CD14-positive monocyte (primary cell): Measurements from ENCODE around the gene ABCB8. TPM values are rescaled to one million over a fixed set of nuclear protein-coding genes. Genes with fewer than 3 reads are reported as not detected.

Experiments
- DNase-seq, 3 donors: peaks; one replicate each; pipeline ENCODE4 v3.0.0-alpha.2; 2011 to 2022
- H2AFZ ChIP-seq: 2 replicates; pipeline ENCODE4 v1.6.0; 2012; ENCODE audit warnings: mild to moderate bottlenecking, low read depth, low read length, inconsistent platforms; ENCODE audit not compliant: insufficient read depth, poor library complexity, severe bottlenecking
- H3K27ac ChIP-seq, 2 donors: 1 replicate in 1 of 2; 2 replicates in 1 of 2; pipeline ENCODE4 v1.5.1; 2012 to 2013; ENCODE audit warnings: low read length in 2 of 2, control low read depth in 1 of 2, inconsistent platforms in 1 of 2, low read depth in 1 of 2, mild to moderate bottlenecking in 1 of 2
- H3K27me3 ChIP-seq, 2 donors: one replicate each; pipeline versions ENCODE4 v1.6.0 to v1.6.1; 2011 to 2013; ENCODE audit warnings: low read length in 2 of 2; ENCODE audit not compliant: control insufficient read depth in 2 of 2, insufficient read depth in 2 of 2
- H3K36me3 ChIP-seq, 2 donors: replicated peaks in 1 of 2; 1 replicate in 1 of 2; 2 replicates in 1 of 2; pipeline versions ENCODE4 v1.5.1 to v1.6.1; 2012 to 2013; ENCODE audit warnings: low read length in 2 of 2, control low read depth in 1 of 2, inconsistent platforms in 1 of 2, mild to moderate bottlenecking in 1 of 2; ENCODE audit not compliant: insufficient read depth in 2 of 2, control insufficient read depth in 1 of 2
- H3K4me1 ChIP-seq, 2 donors: 1 replicate in 1 of 2; 2 replicates in 1 of 2; pipeline versions ENCODE4 v1.5.1 to v1.6.1; 2012 to 2013; ENCODE audit warnings: low read length in 2 of 2, control low read depth in 1 of 2, inconsistent platforms in 1 of 2, mild to moderate bottlenecking in 1 of 2, moderate library complexity in 1 of 2; ENCODE audit not compliant: insufficient read depth in 2 of 2, control insufficient read depth in 1 of 2
- H3K4me2 ChIP-seq: replicated peaks from 2 replicates; pipeline ENCODE3; 2012; ENCODE audit warnings: low read length, moderate library complexity, mild to moderate bottlenecking; ENCODE audit not compliant: poor library complexity, severe bottlenecking; ENCODE audit errors: extremely low read depth
- H3K4me3 ChIP-seq, 3 experiments: fragments of 200-600 bp in 1 of 3; sonication (generic) in 1 of 3; replicated peaks in 1 of 3; 1 replicate in 2 of 3; 2 replicates in 1 of 3; pipeline ENCODE4 v1.5.1; 2011 to 2013; ENCODE audit warnings: low read length in 3 of 3, mild to moderate bottlenecking in 3 of 3, control low read depth in 2 of 3, low read depth in 2 of 3, inconsistent platforms in 1 of 3, moderate library complexity in 1 of 3
- H3K79me2 ChIP-seq: 2 replicates; pipeline ENCODE4 v1.6.0; 2012; ENCODE audit warnings: mild to moderate bottlenecking, control low read depth, inconsistent platforms, low read length, moderate library complexity; ENCODE audit not compliant: insufficient read depth
- H3K9ac ChIP-seq: 2 replicates; pipeline ENCODE4 v1.6.0; 2017; ENCODE audit warnings: low read length, mild to moderate bottlenecking; ENCODE audit not compliant: insufficient read depth, poor library complexity, severe bottlenecking
- H3K9me3 ChIP-seq, 2 donors: replicated peaks in 1 of 2; 1 replicate in 1 of 2; 2 replicates in 1 of 2; pipeline versions ENCODE4 v1.5.1 to v1.6.1; 2012 to 2013; ENCODE audit warnings: low read length in 2 of 2, control low read depth in 1 of 2; ENCODE audit not compliant: control insufficient read depth in 1 of 2, insufficient read depth in 1 of 2
- H4K20me1 ChIP-seq: 2 replicates; pipeline ENCODE4 v1.6.0; 2012; ENCODE audit warnings: mild to moderate bottlenecking, low read length, control low read depth, moderate library complexity; ENCODE audit not compliant: insufficient read depth
- H3K27ac Mint-ChIP-seq, 7 donors: one replicate each; pipeline ENCODE4 v1.8.0; 2020; ENCODE audit warnings: mild to moderate bottlenecking in 7 of 7, mixed read lengths in 7 of 7, moderate library complexity in 6 of 7, inconsistent platforms in 2 of 7
- H3K27me3 Mint-ChIP-seq, 3 donors: one replicate each; pipeline ENCODE4 v1.8.0; 2021 to 2022; ENCODE audit warnings: low read depth in 3 of 3, mild to moderate bottlenecking in 3 of 3, mixed read lengths in 3 of 3, moderate library complexity in 3 of 3, inconsistent platforms in 1 of 3
- H3K36me3 Mint-ChIP-seq, 2 donors: one replicate each; pipeline ENCODE4 v1.8.0; 2020; ENCODE audit warnings: mixed read lengths in 2 of 2, inconsistent platforms in 1 of 2, mild to moderate bottlenecking in 1 of 2
- H3K4me1 Mint-ChIP-seq: one replicate; pipeline ENCODE4 v1.8.0; 2020; ENCODE audit warnings: mild to moderate bottlenecking, mixed read lengths
- H3K4me3 Mint-ChIP-seq, 2 donors: one replicate each; pipeline ENCODE4 v1.8.0; 2020; ENCODE audit warnings: mild to moderate bottlenecking in 2 of 2, mixed read lengths in 2 of 2, moderate library complexity in 1 of 2
- H3K9me3 Mint-ChIP-seq, 7 donors: one replicate each; pipeline ENCODE4 v1.8.0; 2020 to 2022; ENCODE audit warnings: mixed read lengths in 7 of 7, mild to moderate bottlenecking in 6 of 7, moderate library complexity in 6 of 7, inconsistent platforms in 2 of 7
- CTCF ChIP-seq: fragments of 200-600 bp; IDR thresholded peaks from one replicate; pipeline ENCODE4 v1.8.0; 2022; ENCODE audit warnings: antibody characterized with exemption, mild to moderate bottlenecking
- WGBS: methylation state at CpG from one replicate; pipeline ENCODE4 v1.1.5; 2013; ENCODE audit warnings: missing lambda C conversion rate; ENCODE audit not compliant: insufficient coverage; 5-methylcytosine and 5-hydroxymethylcytosine counted together
- intact Hi-C, 2 donors: fragments of 100-400 bp; cut with micrococcal nuclease; formaldehyde crosslinking; loops; one replicate each; pipeline versions ENCODE4 v1.15.0 to v1.15.1; 2023
- polyA plus RNA-seq, 3 donors: library from polyadenylated mRNA; depleted of rRNA in 1 of 3; unstranded in 2 of 3; stranded (reverse) in 1 of 3; fragments of 300-500 nt in 2 of 3; fragments of >200 nt in 1 of 3; fragmentation: Illumina TruSeq in 2 of 3; gene quantifications; 1 replicate in 2 of 3; 2 replicates in 1 of 3; pipeline ENCODE4 v1.2.3, GENCODE V29; 2012 to 2021

ABCB8 gene
- polyA plus RNA-seq, 3 donors, result 9.3 to 19.9 (median 9.5) TPM

GRCh38 chr7:150994141-150994837 is 34.0 kb upstream of the ABCB8 start:
- peak overlapping the region in 1 of 3 experiments; percentile 46 for H3K4me3 ChIP-seq
- H3K4me2 ChIP-seq, result peak overlapping the region; percentile 56
- H4K20me1 ChIP-seq, result no peaks in the 10 kb centered on the region
- H2AFZ ChIP-seq, result peak overlapping the region; percentile 82
- H3K9me3 Mint-ChIP-seq, result peaks cover 12 to 26% (median 20%) of the 10 kb centered on the region in 7 donors
- peaks cover 10 to 16% of the 10 kb centered on the region in 2 donors for H3K9me3 ChIP-seq
- H3K27ac Mint-ChIP-seq, result no peak overlapping the region
- H3K36me3 ChIP-seq, result no peaks in the 10 kb centered on the region
- WGBS, result 38% methylated on average over 3 of the region's 15 CpGs
- H3K27me3 Mint-ChIP-seq, result peaks cover 17 to 43% (median 31%) of the 10 kb centered on the region in 3 donors
- peak; percentile 35 to 51 (median 40) for DNase-seq
- intact Hi-C loops, result no loop called here
- H3K79me2 ChIP-seq, result no peaks in the 10 kb centered on the region
- H3K4me3 Mint-ChIP-seq, result peak overlapping the region in 1 of 2 donors; percentile 59
- peaks cover 21 to 29% of the 10 kb centered on the region in 2 donors for H3K4me1 ChIP-seq
- H3K27ac ChIP-seq, result no peak overlapping the region
- peaks cover 0 to 10% of the 10 kb centered on the region in 2 donors for H3K27me3 ChIP-seq
- H3K9ac ChIP-seq, result peak overlapping the region; percentile 41
- peaks cover 0 to 4% of the 10 kb centered on the region in 2 donors for H3K36me3 Mint-ChIP-seq
- TF ChIP-seq CTCF, result no peak
- peaks cover 36% of the 10 kb centered on the region for H3K4me1 Mint-ChIP-seq

- H3K4me1 Mint-ChIP-seq, result peaks cover 29% of the 10 kb centered on the region
- TF ChIP-seq CTCF, result no peak
- H3K9me3 ChIP-seq, result peaks cover 8 to 14% of the 10 kb centered on the region in 2 donors
- no peaks in the 10 kb centered on the region for H3K36me3 ChIP-seq
- H3K9me3 Mint-ChIP-seq, result peaks cover 12 to 20% (median 17%) of the 10 kb centered on the region in 7 donors
- peaks cover 0 to 10% of the 10 kb centered on the region in 2 donors for H3K27me3 ChIP-seq
- H3K4me1 ChIP-seq, result peaks cover 21 to 29% of the 10 kb centered on the region in 2 donors
- H3K27ac ChIP-seq, result no peak overlapping the region
- peak overlapping the region; percentile 56 for H3K4me2 ChIP-seq
- no peaks in the 10 kb centered on the region for H3K79me2 ChIP-seq
- 24% methylated on average over 13 of the region's 19 CpGs for WGBS
- H2AFZ ChIP-seq, result peak overlapping the region; percentile 82
- H3K4me3 Mint-ChIP-seq, result peak overlapping the region in 1 of 2 donors; percentile 59
- intact Hi-C loops, result no loop called here
- DNase-seq, result no peak
- peaks cover 0 to 4% of the 10 kb centered on the region in 2 donors for H3K36me3 Mint-ChIP-seq
- no peak overlapping the region for H3K9ac ChIP-seq
- peak overlapping the region in 1 of 7 donors; percentile 75 for H3K27ac Mint-ChIP-seq
- no peaks in the 10 kb centered on the region for H4K20me1 ChIP-seq
- peaks cover 17 to 38% (median 28%) of the 10 kb centered on the region in 3 donors for H3K27me3 Mint-ChIP-seq
- H3K4me3 ChIP-seq, result peak overlapping the region in 1 of 3 experiments; percentile 46
These were observed 33.3 kb upstream of the ABCB8 start for GRCh38 chr7:150994838-150995510.
